Fibroblast of lung (primary cell): ENCODE results near the gene DDAH1. TPM values are rescaled to one million over a fixed set of nuclear protein-coding genes. Genes with fewer than 3 reads are reported as not detected.

Experiments
- DNase-seq, 2 donors: peaks; one replicate each; pipeline versions ENCODE4 v3.0.0 to v3.0.0-alpha.2; 2010; ENCODE audit warnings: low read depth in 2 of 2
- H2AFZ ChIP-seq: 2 replicates; pipeline ENCODE4 v1.5.1; 2012; ENCODE audit warnings: low read length, control low read depth, inconsistent platforms
- H3K27ac ChIP-seq: 2 replicates; pipeline ENCODE4 v1.5.1; 2011; ENCODE audit warnings: low read length, control low read depth; ENCODE audit not compliant: insufficient read depth
- H3K27me3 ChIP-seq: 2 replicates; pipeline ENCODE4 v1.5.1; 2011; ENCODE audit warnings: mild to moderate bottlenecking, low read length; ENCODE audit not compliant: control insufficient read depth, insufficient read depth
- H3K36me3 ChIP-seq: 2 replicates; pipeline ENCODE4 v1.5.1; 2011; ENCODE audit warnings: low read length; ENCODE audit not compliant: control insufficient read depth, insufficient read depth
- H3K4me1 ChIP-seq: 2 replicates; pipeline ENCODE4 v1.5.1; 2011; ENCODE audit warnings: low read length; ENCODE audit not compliant: control insufficient read depth, insufficient read depth; ENCODE audit errors: extremely low read depth
- H3K4me2 ChIP-seq: 2 replicates; pipeline ENCODE4 v1.5.1; 2011; ENCODE audit warnings: low read length, control low read depth; ENCODE audit not compliant: insufficient read depth; ENCODE audit errors: extremely low read depth
- H3K4me3 ChIP-seq, 4 experiments: fragments of 200-600 bp in 1 of 4; sonication (generic) in 1 of 4; replicated peaks in 1 of 4; 2 replicates each; pipeline ENCODE4 v1.5.1; 2011 to 2016; ENCODE audit warnings: low read length in 4 of 4, low read depth in 3 of 4, mild to moderate bottlenecking in 3 of 4, control low read depth in 2 of 4, inconsistent platforms in 1 of 4, mixed read lengths in 1 of 4; ENCODE audit not compliant: insufficient read depth in 1 of 4; ENCODE audit errors: control extremely low read depth in 1 of 4
- H3K79me2 ChIP-seq: 2 replicates; pipeline ENCODE4 v1.5.1; 2012; ENCODE audit warnings: mild to moderate bottlenecking, low read length, inconsistent platforms; ENCODE audit not compliant: control insufficient read depth, insufficient read depth
- H3K9ac ChIP-seq: 2 replicates; pipeline ENCODE4 v1.5.1; 2011; ENCODE audit warnings: mild to moderate bottlenecking, low read length, control low read depth; ENCODE audit not compliant: insufficient read depth
- H3K9me3 ChIP-seq: 2 replicates; pipeline ENCODE4 v1.5.1; 2012; ENCODE audit warnings: low read depth, low read length; ENCODE audit not compliant: control insufficient read depth, insufficient read depth
- H4K20me1 ChIP-seq: 2 replicates; pipeline ENCODE4 v1.5.1; 2011; ENCODE audit warnings: low read length; ENCODE audit not compliant: control insufficient read depth, insufficient read depth; ENCODE audit errors: extremely low read depth
- CTCF ChIP-seq, 2 donors: IDR thresholded peaks in 1 of 2; conservative IDR thresholded peaks in 1 of 2; 1 replicate in 1 of 2; 2 replicates in 1 of 2; pipeline ENCODE4 v1.5.1; 2011 to 2012; ENCODE audit warnings: low read length in 2 of 2, control low read depth in 1 of 2, inconsistent platforms in 1 of 2, low read depth in 1 of 2, mild to moderate bottlenecking in 1 of 2
- EZH2 ChIP-seq: IDR thresholded peaks from 2 replicates; pipeline ENCODE4 v1.5.1; 2012; ENCODE audit warnings: low read length, control low read depth, mild to moderate bottlenecking; ENCODE audit errors: missing control alignments
- polyA plus RNA-seq, 2 donors: library from polyadenylated mRNA; depleted of rRNA in 1 of 2; stranded (reverse) in 1 of 2; unstranded in 1 of 2; fragments of >200 nt; gene quantifications; 2 replicates each; pipeline ENCODE4 v1.2.1, GENCODE V29; 2011 to 2012; ENCODE audit warnings: missing spikeins in 1 of 2
- total RNA-seq: library from RNA; depleted of rRNA; stranded (reverse); fragments of >200 nt; gene quantifications from 2 replicates; pipeline ENCODE4 v1.2.1, GENCODE V29; 2014

The DDAH1 gene
- total and polyA plus RNA-seq, 2 donors (not counting 1 experiment from before 2014, with no cell fraction given), result 50.0 to 218 TPM

- Histone ChIP-seq H2AFZ (no peak overlapping the region), H3K36me3 (no peaks in the 10 kb centered on the region), H3K4me2 (no peak overlapping the region), H3K79me2 (no peaks in the 10 kb centered on the region), H4K20me1 (no peaks in the 10 kb centered on the region), H3K4me3 (no peak overlapping the region), H3K27ac (no peak overlapping the region), H3K27me3 (no peaks in the 10 kb centered on the region), H3K9me3 (no peaks in the 10 kb centered on the region), H3K9ac (no peak overlapping the region), H3K4me1 (no peaks in the 10 kb centered on the region)
- TF ChIP-seq EZH2, result no peak
- no peak for TF ChIP-seq CTCF (conservative IDR thresholded peaks at IDR 0.05 in 1 of 2, IDR thresholded peaks at IDR 0.05 in 1 of 2; ENCODE audit: low read depth in 1 of 2, low read length in 2 of 2)
- DNase-seq, result no peak
Measured at GRCh38 chr1:85485516-85485915, 20.6 kb upstream of the DDAH1 start.

GRCh38 chr1:85484716-85485115, 19.8 kb upstream of the DDAH1 start:
- H3K79me2 ChIP-seq, result no peaks in the 10 kb centered on the region
- TF ChIP-seq EZH2 (no peak), CTCF (conservative IDR thresholded peaks at IDR 0.05 in 1 of 2, IDR thresholded peaks at IDR 0.05 in 1 of 2; ENCODE audit: low read depth in 1 of 2, low read length in 2 of 2) (no peak)
- H3K36me3 ChIP-seq, result no peaks in the 10 kb centered on the region
- no peaks in the 10 kb centered on the region for H3K9me3 ChIP-seq
- no peak overlapping the region for H3K4me2 ChIP-seq
- H3K9ac ChIP-seq, result no peak overlapping the region
- no peaks in the 10 kb centered on the region for H4K20me1 ChIP-seq
- DNase-seq, result no peak
- no peak overlapping the region for H3K4me3 ChIP-seq
- H3K27me3 ChIP-seq, result no peaks in the 10 kb centered on the region
- no peaks in the 10 kb centered on the region for H3K4me1 ChIP-seq
- H3K27ac ChIP-seq, result no peak overlapping the region
- H2AFZ ChIP-seq, result no peak overlapping the region

GRCh38 chr1:85484264-85484663, 19.3 kb upstream of the DDAH1 start:
- TF ChIP-seq EZH2 (no peak), CTCF (conservative IDR thresholded peaks at IDR 0.05 in 1 of 2, IDR thresholded peaks at IDR 0.05 in 1 of 2; ENCODE audit: low read depth in 1 of 2, low read length in 2 of 2) (no peak)
- H3K4me3 ChIP-seq, result no peak overlapping the region
- H3K27me3 ChIP-seq, result no peaks in the 10 kb centered on the region
- H3K79me2 ChIP-seq, result no peaks in the 10 kb centered on the region
- no peak overlapping the region for H2AFZ ChIP-seq
- DNase-seq, result peak in 1 of 2 donors; percentile 61
- H3K4me1 ChIP-seq, result no peaks in the 10 kb centered on the region
- H4K20me1 ChIP-seq, result no peaks in the 10 kb centered on the region
- H3K36me3 ChIP-seq, result no peaks in the 10 kb centered on the region
- no peak overlapping the region for H3K27ac ChIP-seq
- H3K9me3 ChIP-seq, result no peaks in the 10 kb centered on the region
- H3K9ac ChIP-seq, result no peak overlapping the region
- H3K4me2 ChIP-seq, result no peak overlapping the region
